SU-DHL-6 (cell line): ENCODE data around the gene RBKS.

Experiments used
- CTCF ChIP-seq: fragments of 200-600 bp; sonication (generic); IDR thresholded peaks from one replicate; pipeline ENCODE4 v1.5.1; 2017; ENCODE audit warnings: antibody characterized with exemption, mild to moderate bottlenecking, low read length, moderate library complexity; ENCODE audit not compliant: insufficient read depth, poor library complexity, severe bottlenecking
- EZH2phosphoT487 ChIP-seq: fragments of 200-600 bp; sonication (generic), shearing (Covaris generic); conservative IDR thresholded peaks from 2 replicates; pipeline ENCODE4 v1.6.1; 2018; ENCODE audit warnings: mild to moderate bottlenecking, antibody characterized with exemption, low read length, moderate library complexity, mixed read lengths

- TF ChIP-seq CTCF (no peak), EZH2phosphoT487 (no peak)
Measured at GRCh38 chr2:27931361-27931950, 41.3 kb upstream of the RBKS start.
